PC-3 (cell line): ENCODE measurements around the gene ASB13. TPM values are rescaled to one million over a fixed set of nuclear protein-coding genes. Genes with fewer than 3 reads are reported as not detected.

Source experiments
- ATAC-seq: fragments of 200-7000 bp; cut with Tn5 transposase; 2 replicates; pipeline ENCODE4 v1.9.1; 2020; ENCODE audit warnings: mild to moderate bottlenecking, moderate library complexity
- BruUV-seq: library from RNA; stranded (reverse); fragments of 400-500 nt; replicated peaks from 2 replicates; lab custom pipeline; 2021; lab: Mats Ljungman, UMichigan
- CTCF ChIA-PET: fragments of 300-600 bp; sonication (Branson Sonifier 250); formaldehyde crosslinking; loops from one replicate; lab custom pipeline; 2022; ENCODE audit warnings: antibody characterized with exemption; lab: Charles Lee
- POLR2A ChIA-PET: fragments of 300-600 bp; sonication (Branson Sonifier 250); formaldehyde crosslinking; loops from one replicate; lab custom pipeline; 2022; ENCODE audit warnings: antibody characterized with exemption; ENCODE audit not compliant: unreplicated experiment; lab: Charles Lee
- DNase-seq: peaks from one replicate; pipeline ENCODE4 v3.0.0-alpha.2; 2015
- H2AFZ ChIP-seq: fragments of 300-600 bp; sonication (generic); 2 replicates; pipeline ENCODE4 v1.6.0; 2016; ENCODE audit warnings: antibody characterized with exemption, low read length
- H3F3A ChIP-seq: fragments of 300-600 bp; sonication (generic); one replicate; pipeline ENCODE4 v1.6.0; 2017; ENCODE audit warnings: antibody characterized with exemption, low read length, control low read depth, mild to moderate bottlenecking; ENCODE audit not compliant: unreplicated experiment
- H3K27ac ChIP-seq: fragments of 300-600 bp; sonication (generic); 2 replicates; pipeline ENCODE4 v1.5.1; 2016; ENCODE audit warnings: mild to moderate bottlenecking, low read length
- H3K27me3 ChIP-seq: fragments of 300-600 bp; sonication (generic); 2 replicates; pipeline ENCODE4 v1.6.1; 2016; ENCODE audit warnings: low read length, mixed read lengths
- H3K36me3 ChIP-seq: fragments of 300-600 bp; sonication (generic); 2 replicates; pipeline ENCODE4 v1.6.1; 2016; ENCODE audit warnings: low read depth, mixed run types, low read length, mixed read lengths
- H3K4me1 ChIP-seq: fragments of 300-600 bp; sonication (generic); 2 replicates; pipeline ENCODE4 v1.5.1; 2016; ENCODE audit warnings: low read length; ENCODE audit not compliant: insufficient read depth
- H3K4me2 ChIP-seq: fragments of 300-600 bp; sonication (generic); 2 replicates; pipeline ENCODE4 v1.6.0; 2016; ENCODE audit warnings: low read length
- H3K4me3 ChIP-seq: fragments of 300-600 bp; sonication (generic); 2 replicates; pipeline ENCODE4 v1.5.1; 2016; ENCODE audit warnings: mild to moderate bottlenecking, low read length, mixed read lengths
- H3K79me2 ChIP-seq: fragments of 300-600 bp; sonication (generic); 2 replicates; pipeline ENCODE4 v1.6.1; 2017; ENCODE audit warnings: low read length, mixed read lengths
- H3K9ac ChIP-seq: fragments of 300-600 bp; sonication (generic); 2 replicates; pipeline ENCODE4 v1.6.0; 2016; ENCODE audit warnings: mild to moderate bottlenecking, low read length
- H3K9me2 ChIP-seq: fragments of 300-600 bp; sonication (generic); replicated peaks from 2 replicates; pipeline ENCODE4 v1.6.1; 2016; ENCODE audit warnings: mixed run types, low read length, mixed read lengths
- H3K9me3 ChIP-seq: fragments of 300-600 bp; sonication (generic); 2 replicates; pipeline ENCODE4 v1.6.1; 2016; ENCODE audit warnings: low read length, mixed read lengths
- H4K20me1 ChIP-seq: fragments of 300-600 bp; sonication (generic); 2 replicates; pipeline ENCODE4 v1.6.1; 2016; ENCODE audit warnings: low read length, mixed read lengths
- CTCF ChIP-seq: fragments of 300-600 bp; sonication (generic); conservative IDR thresholded peaks from 2 replicates; pipeline ENCODE4 v1.5.1; 2017; ENCODE audit warnings: antibody characterized with exemption, low read depth, mild to moderate bottlenecking, low read length
- EZH2 ChIP-seq: fragments of 300-600 bp; sonication (generic); IDR thresholded peaks from one replicate; pipeline ENCODE4 v1.6.1; 2017; ENCODE audit warnings: antibody characterized with exemption, mild to moderate bottlenecking, low read length; ENCODE audit not compliant: unreplicated experiment
- EZH2phosphoT487 ChIP-seq: fragments of 300-600 bp; sonication (generic); IDR thresholded peaks from 2 replicates; pipeline ENCODE4 v1.6.1; 2018; ENCODE audit warnings: mild to moderate bottlenecking, antibody characterized with exemption, low read length, borderline replicate concordance
- intact Hi-C: fragments of 100-400 bp; cut with micrococcal nuclease; formaldehyde crosslinking; loops from 2 replicates; pipeline ENCODE4 v1.9.0; 2023
- total RNA-seq: library from RNA; depleted of rRNA; stranded (reverse); fragments of >200 nt; gene quantifications from 2 replicates; pipeline ENCODE4 v1.2.3, GENCODE V29; 2014

Gene ASB13
- total RNA-seq, 1 experiment from 2014 or later: 6.6 TPM

DNA sequence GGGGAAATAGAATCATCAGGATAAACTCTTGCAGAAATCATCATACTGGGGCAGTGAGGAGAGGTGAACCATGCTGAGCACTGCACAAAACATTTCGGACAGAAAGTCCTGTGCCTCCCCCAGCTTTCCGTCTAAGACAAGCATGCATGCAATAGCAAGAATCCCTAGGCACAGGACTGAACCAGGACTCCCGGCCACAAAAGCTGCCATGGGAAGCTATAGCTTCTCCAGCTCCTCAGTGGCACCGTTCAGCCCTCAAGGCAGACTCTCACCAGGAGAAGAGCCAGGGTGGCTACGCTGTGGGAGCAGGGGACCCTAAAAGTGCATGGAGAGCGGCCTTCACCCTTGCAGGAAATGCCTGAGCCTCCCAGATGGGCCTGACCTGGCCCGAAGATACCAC lies 70.8 kb downstream of the ASB13 start:
- POLR2A ChIA-PET: interaction anchor here (0.6 to 2.5 kb wide), 2 partner anchors 14 to 44 kb away, joined by 5 to 12 read pairs; no protein-coding TSS in a partner anchor
- CTCF ChIA-PET: no interaction called here

DNA sequence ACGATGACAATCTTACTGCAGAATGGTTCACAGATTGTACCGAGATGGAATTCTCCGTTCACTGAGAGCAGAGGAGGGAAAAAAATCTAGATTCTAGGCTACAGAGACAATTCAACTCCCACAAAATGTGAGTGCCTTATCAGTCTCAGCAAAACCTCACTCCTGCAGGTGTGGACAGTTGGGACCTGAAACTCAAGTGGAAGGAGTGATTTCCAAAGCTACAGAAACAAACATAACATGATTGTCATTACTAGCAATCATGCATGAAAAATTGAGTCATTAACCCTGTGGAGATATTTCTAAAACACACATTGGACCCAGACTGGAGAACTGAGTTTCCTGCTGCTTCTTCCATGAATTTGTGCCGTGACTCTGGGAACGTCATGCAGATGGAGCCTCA lies 71.3 kb downstream of the ASB13 start:
- CTCF ChIA-PET: interaction anchor here (0.7 kb wide), 1 partner anchor 15 kb away, joined by 3 read pairs; no protein-coding TSS in a partner anchor
- DNase-seq: peak; percentile 20
- TF ChIP-seq CTCF (no peak), EZH2phosphoT487 (no peak), EZH2 (no peak)

More for the DNA sequence above, 70.8 kb downstream of the ASB13 start:
- no peaks in the 10 kb centered on the region for H4K20me1 ChIP-seq
- peak overlapping the region; percentile 93 for H3K4me2 ChIP-seq
- no peak overlapping the region for H2AFZ ChIP-seq
- no peaks in the 10 kb centered on the region for H3K36me3 ChIP-seq
- ATAC-seq: peak; percentile 1; the same call in 1 of the 2 replicates
- TSS peak; percentile 91 for BruUV-seq
- no peaks in the 10 kb centered on the region for H3K27me3 ChIP-seq
- DNase-seq: no peak
- no peaks in the 10 kb centered on the region for H3F3A ChIP-seq
- no peaks in the 10 kb centered on the region for H3K9me2 ChIP-seq
- H3K79me2 ChIP-seq: peaks cover 19% of the 10 kb centered on the region
- peak overlapping the region; percentile 92 for H3K9ac ChIP-seq
- intact Hi-C loops: no loop called here
- peak overlapping the region; percentile 100 for H3K27ac ChIP-seq
- H3K4me1 ChIP-seq: peaks cover 42% of the 10 kb centered on the region
- TF ChIP-seq EZH2: no peak
- no peak for TF ChIP-seq EZH2phosphoT487
- TF ChIP-seq CTCF: no peak
- H3K9me3 ChIP-seq: no peaks in the 10 kb centered on the region
- peak overlapping the region; percentile 65 for H3K4me3 ChIP-seq

More for the DNA sequence above, 71.3 kb downstream of the ASB13 start:
- Histone ChIP-seq H3K4me1 (peaks cover 47% of the 10 kb centered on the region), H3K27ac (peak overlapping the region; percentile 100), H3K27me3 (no peaks in the 10 kb centered on the region), H3K9ac (peak overlapping the region; percentile 92), H3F3A (no peaks in the 10 kb centered on the region), H3K79me2 (peaks cover 19% of the 10 kb centered on the region), H3K36me3 (no peaks in the 10 kb centered on the region), H3K9me3 (no peaks in the 10 kb centered on the region), H3K9me2 (no peaks in the 10 kb centered on the region), H3K4me2 (peak overlapping the region; percentile 93), H3K4me3 (peak overlapping the region; percentile 65), H2AFZ (no peak overlapping the region), H4K20me1 (no peaks in the 10 kb centered on the region)
- no peak; the same call in 1 of the 2 replicates for ATAC-seq
- no TSS peak for BruUV-seq
- POLR2A ChIA-PET: interaction anchor here (0.6 to 2.5 kb wide), 2 partner anchors 15 to 1847 kb away, joined by 9 to 12 read pairs; no protein-coding TSS in a partner anchor
- intact Hi-C loops: no loop called here
